Thoracic aorta (tissue), 2 donors: ENCODE measurements around the gene FASTK. TPM values are rescaled to one million over a fixed set of nuclear protein-coding genes. Genes with fewer than 3 reads are reported as not detected.

Experiments used
- ATAC-seq: fragments of 150-250 bp; one replicate; pipeline ENCODE4 v1.8.0; 2017; ENCODE audit warnings: low read depth; ENCODE audit not compliant: insufficient number of reproducible peaks, low FRiP score
- DNase-seq: peaks from one replicate; pipeline ENCODE4 v3.0.0-alpha.2; 2020; ENCODE audit warnings: low spot score
- H3K27ac ChIP-seq, 2 donors: fragments of 200-600 bp; sonication (generic); 1 replicate in 1 of 2; 2 replicates in 1 of 2; pipeline ENCODE4 v1.5.1; 2016; ENCODE audit warnings: mild to moderate bottlenecking in 2 of 2, moderate library complexity in 2 of 2
- H3K27me3 ChIP-seq: fragments of 200-600 bp; sonication (generic); replicated peaks from 2 replicates; pipeline ENCODE4 v1.6.0; 2016; ENCODE audit warnings: mild to moderate bottlenecking; ENCODE audit not compliant: insufficient read depth
- H3K36me3 ChIP-seq: fragments of 200-600 bp; sonication (generic); one replicate; pipeline ENCODE4 v1.5.1; 2016
- H3K4me1 ChIP-seq, 2 donors: fragments of 200-600 bp; sonication (generic); 1 replicate in 1 of 2; 2 replicates in 1 of 2; pipeline versions ENCODE4 v1.5.1 to v1.6.0; 2016; ENCODE audit warnings: low read depth in 2 of 2, mild to moderate bottlenecking in 1 of 2; ENCODE audit not compliant: control insufficient read depth in 1 of 2
- H3K4me3 ChIP-seq: fragments of 200-600 bp; sonication (generic); 2 replicates; pipeline ENCODE4 v1.5.1; 2016; ENCODE audit warnings: mild to moderate bottlenecking
- H3K9me3 ChIP-seq: fragments of 200-600 bp; sonication (generic); 2 replicates; pipeline ENCODE4 v1.5.1; 2016
- total RNA-seq, 2 donors: library from RNA; depleted of rRNA; stranded (reverse); fragments of >200 nt; gene quantifications; one replicate each; pipeline versions ENCODE4 v1.1.0 to v1.2.3, GENCODE V29; 2016
- TF ChIP-seq, protein P1 (sequence below): fragments of 200-600 bp; sonication (generic); IDR thresholded peaks from one replicate; pipeline ENCODE4 v1.5.1; 2019; ENCODE audit warnings: antibody characterized with exemption

FASTK gene
- total RNA-seq, 2 donors from 2014 or later = 59.0 to 110 TPM

DNA sequence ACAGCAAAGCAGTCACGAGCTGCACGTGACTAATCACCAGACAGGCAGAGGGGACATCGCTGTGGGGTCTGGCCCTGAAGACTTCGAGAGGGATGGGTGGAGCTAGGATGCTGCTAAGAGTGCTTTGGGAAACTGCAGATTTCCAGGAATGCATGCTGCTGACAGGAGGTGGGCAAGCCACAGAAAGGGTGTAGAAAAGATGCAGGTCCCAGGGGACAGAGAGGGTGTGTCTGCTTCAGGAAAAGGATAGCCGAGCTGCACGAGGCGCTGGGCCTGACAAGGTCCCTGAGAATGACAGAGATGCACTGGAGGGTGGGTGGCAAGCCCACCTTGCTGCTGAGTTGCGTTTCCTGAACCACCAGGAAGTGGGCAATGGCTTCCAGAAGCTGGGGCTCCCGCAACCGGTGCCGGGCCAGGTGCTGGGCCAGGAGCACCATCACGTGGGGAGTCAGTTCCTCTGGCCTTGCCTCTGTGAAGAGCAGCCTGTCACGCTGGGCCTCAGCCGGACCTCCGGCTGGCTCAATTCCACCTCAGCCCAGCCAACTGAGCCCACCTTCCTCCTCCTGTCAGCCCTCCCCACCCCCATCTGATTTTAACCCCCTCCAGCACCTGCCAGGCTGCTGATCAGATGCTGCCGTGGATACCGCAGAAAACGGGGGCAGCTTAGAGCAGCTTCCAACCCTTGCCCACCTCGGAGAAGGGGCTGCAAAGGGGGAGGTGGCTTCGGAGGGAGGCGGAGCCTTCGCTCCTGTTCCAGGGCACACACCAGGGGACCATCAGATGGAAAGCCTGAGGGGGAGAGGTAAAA is 2.2 kb downstream of the FASTK start:
- H3K27me3 ChIP-seq = no peaks in the 10 kb centered on the region
- TF ChIP-seq, protein P1, sequence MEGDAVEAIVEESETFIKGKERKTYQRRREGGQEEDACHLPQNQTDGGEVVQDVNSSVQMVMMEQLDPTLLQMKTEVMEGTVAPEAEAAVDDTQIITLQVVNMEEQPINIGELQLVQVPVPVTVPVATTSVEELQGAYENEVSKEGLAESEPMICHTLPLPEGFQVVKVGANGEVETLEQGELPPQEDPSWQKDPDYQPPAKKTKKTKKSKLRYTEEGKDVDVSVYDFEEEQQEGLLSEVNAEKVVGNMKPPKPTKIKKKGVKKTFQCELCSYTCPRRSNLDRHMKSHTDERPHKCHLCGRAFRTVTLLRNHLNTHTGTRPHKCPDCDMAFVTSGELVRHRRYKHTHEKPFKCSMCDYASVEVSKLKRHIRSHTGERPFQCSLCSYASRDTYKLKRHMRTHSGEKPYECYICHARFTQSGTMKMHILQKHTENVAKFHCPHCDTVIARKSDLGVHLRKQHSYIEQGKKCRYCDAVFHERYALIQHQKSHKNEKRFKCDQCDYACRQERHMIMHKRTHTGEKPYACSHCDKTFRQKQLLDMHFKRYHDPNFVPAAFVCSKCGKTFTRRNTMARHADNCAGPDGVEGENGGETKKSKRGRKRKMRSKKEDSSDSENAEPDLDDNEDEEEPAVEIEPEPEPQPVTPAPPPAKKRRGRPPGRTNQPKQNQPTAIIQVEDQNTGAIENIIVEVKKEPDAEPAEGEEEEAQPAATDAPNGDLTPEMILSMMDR = no peak
- ATAC-seq (no peak), DNase-seq (no peak)
- H3K36me3 ChIP-seq = peaks cover 28% of the 10 kb centered on the region
- peaks cover 25 to 41% of the 10 kb centered on the region in 2 donors for H3K4me1 ChIP-seq
- H3K9me3 ChIP-seq = no peaks in the 10 kb centered on the region
- H3K4me3 ChIP-seq = no peak overlapping the region
- no peak overlapping the region for H3K27ac ChIP-seq

DNA sequence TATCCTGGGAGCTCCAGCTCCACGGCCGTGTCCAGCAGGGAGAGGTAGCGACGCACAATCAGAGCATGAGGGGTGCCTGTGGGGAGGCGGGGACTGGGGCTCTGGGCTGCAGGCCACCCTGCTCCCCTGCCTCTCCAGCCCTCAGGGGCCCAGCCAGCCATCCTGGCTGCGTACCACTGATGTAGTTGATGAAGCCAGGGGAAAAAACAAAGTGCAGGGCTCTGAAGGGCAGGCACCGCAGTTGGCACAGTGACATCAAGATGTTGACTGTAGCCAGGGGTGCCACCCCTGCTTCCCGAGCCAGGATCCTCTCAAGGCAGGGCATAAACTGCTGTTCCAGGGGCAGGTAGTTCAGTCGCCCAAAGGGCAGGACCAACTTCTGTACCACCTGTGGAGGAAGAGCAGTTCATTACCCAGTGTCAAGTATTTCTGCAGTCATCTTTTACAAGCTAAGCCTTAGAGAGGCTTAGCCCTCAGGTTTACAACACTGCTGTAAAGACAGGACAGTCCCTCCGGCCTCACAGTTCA is 2.8 kb downstream of the FASTK start:
- Histone ChIP-seq H3K9me3 (no peaks in the 10 kb centered on the region), H3K36me3 (peaks cover 28% of the 10 kb centered on the region), H3K27me3 (no peaks in the 10 kb centered on the region), H3K4me1 (peaks cover 25 to 39% of the 10 kb centered on the region in 2 donors), H3K27ac (no peak overlapping the region), H3K4me3 (no peak overlapping the region)
- no peak for ATAC-seq
- no peak for DNase-seq
- TF ChIP-seq, protein P1 = no peak

DNA sequence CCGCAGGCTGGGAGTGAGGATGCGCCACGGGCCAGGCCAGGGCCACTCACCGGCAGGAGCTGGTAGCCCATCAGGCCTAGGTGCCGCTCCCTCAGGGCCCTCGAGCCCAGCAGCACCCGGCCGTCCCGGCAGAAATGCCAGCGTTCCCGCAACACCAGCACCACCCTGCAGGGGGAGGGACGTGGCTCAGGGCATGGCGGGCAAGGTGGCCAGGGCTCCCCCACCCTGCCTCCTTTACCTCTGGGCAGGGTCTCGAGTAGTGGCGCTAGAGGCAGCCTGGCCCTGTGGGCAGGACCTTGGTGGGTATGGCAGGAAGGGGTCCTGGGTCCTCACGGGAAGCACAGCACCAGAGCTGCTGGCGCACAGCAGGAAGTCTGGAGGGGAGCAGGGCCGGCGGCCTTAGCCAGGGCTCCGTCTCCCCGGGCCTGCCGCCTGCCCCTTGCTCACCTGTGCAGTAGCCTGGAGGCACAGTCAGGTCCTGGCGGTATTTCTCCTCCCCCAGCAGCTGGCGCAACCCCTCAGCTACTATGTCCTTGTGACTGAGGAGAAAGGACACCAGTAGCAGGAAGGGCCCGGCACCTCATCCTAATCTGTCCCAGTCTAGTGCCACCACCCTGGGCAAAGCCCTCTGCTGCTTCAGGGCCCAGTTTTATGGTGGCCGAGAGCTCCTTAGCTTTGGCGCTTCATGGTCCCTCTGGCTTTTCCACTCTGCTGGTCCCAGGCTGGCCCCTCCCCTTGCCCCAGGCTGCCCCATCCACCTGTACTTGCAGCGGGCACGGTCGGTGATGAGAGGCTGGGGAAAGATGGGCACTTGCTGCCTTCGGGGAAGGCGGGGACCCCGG is 3.5 kb downstream of the FASTK start:
- TF ChIP-seq, protein P1 = no peak
- no peaks in the 10 kb centered on the region for H3K9me3 ChIP-seq
- H3K27ac ChIP-seq = no peak overlapping the region
- H3K4me3 ChIP-seq = no peak overlapping the region
- DNase-seq = no peak
- ATAC-seq = no peak
- H3K4me1 ChIP-seq = peaks cover 18 to 32% of the 10 kb centered on the region in 2 donors
- no peaks in the 10 kb centered on the region for H3K27me3 ChIP-seq
- peaks cover 33% of the 10 kb centered on the region for H3K36me3 ChIP-seq

DNA sequence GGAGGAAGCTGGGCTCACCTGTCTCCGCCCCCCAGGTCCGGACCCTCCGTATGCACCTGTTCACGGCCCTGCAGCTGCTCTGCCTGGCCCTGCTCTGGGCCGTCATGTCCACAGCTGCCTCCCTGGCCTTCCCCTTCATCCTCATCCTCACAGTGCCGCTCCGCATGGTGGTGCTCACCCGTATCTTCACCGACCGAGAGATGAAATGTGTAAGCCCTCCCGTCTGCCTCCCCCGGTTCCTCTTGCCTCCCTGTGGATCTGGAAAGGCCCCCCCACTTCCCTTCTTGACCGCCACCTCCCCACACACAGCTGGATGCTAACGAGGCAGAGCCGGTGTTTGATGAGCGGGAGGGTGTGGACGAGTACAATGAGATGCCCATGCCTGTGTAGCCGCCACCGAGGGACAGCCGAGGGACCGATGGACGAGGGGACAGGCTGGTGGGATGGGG is 4.6 kb downstream of the FASTK start:
- Histone ChIP-seq H3K27me3 (no peaks in the 10 kb centered on the region), H3K9me3 (no peaks in the 10 kb centered on the region), H3K36me3 (peaks cover 41% of the 10 kb centered on the region), H3K27ac (no peak overlapping the region), H3K4me3 (no peak overlapping the region), H3K4me1 (peaks cover 7 to 22% of the 10 kb centered on the region in 2 donors)
- TF ChIP-seq, protein P1 = no peak
- ATAC-seq = no peak
- no peak for DNase-seq

DNA sequence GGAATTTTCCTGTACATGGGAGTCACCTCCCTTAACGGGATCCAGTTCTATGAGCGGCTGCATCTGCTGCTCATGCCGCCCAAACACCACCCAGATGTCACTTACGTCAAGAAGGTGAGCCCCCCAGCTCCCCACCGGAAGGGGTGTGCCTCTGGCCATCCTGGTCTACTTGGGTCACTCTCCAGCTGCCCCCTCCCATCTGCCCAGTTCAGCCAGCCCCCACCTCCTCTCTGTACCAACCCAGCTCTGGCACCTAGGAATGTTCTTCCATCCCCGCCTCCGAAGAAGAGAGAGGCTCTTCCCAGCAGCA is 5.0 kb downstream of the FASTK start:
- H3K4me1 ChIP-seq = peaks cover 7 to 19% of the 10 kb centered on the region in 2 donors
- DNase-seq (no peak), ATAC-seq (no peak)
- H3K4me3 ChIP-seq = no peak overlapping the region
- H3K9me3 ChIP-seq = no peaks in the 10 kb centered on the region
- TF ChIP-seq, protein P1 = no peak
- H3K27ac ChIP-seq = no peak overlapping the region
- peaks cover 45% of the 10 kb centered on the region for H3K36me3 ChIP-seq
- no peaks in the 10 kb centered on the region for H3K27me3 ChIP-seq
